Kidney (tissue), 14 donors: ENCODE data around the gene GRID1. TPM values are rescaled to one million over a fixed set of nuclear protein-coding genes. Genes with fewer than 3 reads are reported as not detected.

ENCODE experiments used
- DNase-seq, 5 donors: peaks; one replicate each; pipeline ENCODE4 v3.0.0-alpha.2; 2013 to 2020
- FAIRE-seq: peaks from 2 replicates; lab custom pipeline; 2012; peaks lifted over from hg19 to GRCh38; lab: Jason Lieb, UNC
- H3K27ac ChIP-seq, 2 donors: one replicate each; pipeline ENCODE4 v1.7.0; 2013; ENCODE audit warnings: low read depth in 2 of 2, low read length in 2 of 2, inconsistent platforms in 1 of 2
- H3K27me3 ChIP-seq: one replicate; pipeline ENCODE4 v1.7.1; 2013; ENCODE audit warnings: low read length, inconsistent platforms; ENCODE audit not compliant: control insufficient read depth, insufficient read depth
- H3K36me3 ChIP-seq, 3 donors: one replicate each; pipeline versions ENCODE4 v1.7.0 to v1.7.1; 2013; ENCODE audit warnings: low read length in 3 of 3, control low read depth in 1 of 3, inconsistent platforms in 1 of 3; ENCODE audit not compliant: insufficient read depth in 3 of 3, control insufficient read depth in 2 of 3
- H3K4me1 ChIP-seq, 3 donors: one replicate each; pipeline versions ENCODE4 v1.7.0 to v1.7.1; 2013; ENCODE audit warnings: low read length in 3 of 3, inconsistent platforms in 1 of 3, low read depth in 1 of 3; ENCODE audit not compliant: control insufficient read depth in 2 of 3, insufficient read depth in 2 of 3
- H3K4me3 ChIP-seq, 3 donors: one replicate each; pipeline versions ENCODE4 v1.7.0 to v1.8.1; 2013; ENCODE audit warnings: low read length in 3 of 3, control low read depth in 1 of 3, inconsistent platforms in 1 of 3
- H3K9ac ChIP-seq, 3 donors: one replicate each; pipeline versions ENCODE4 v1.7.0 to v1.7.1; 2013; ENCODE audit warnings: low read length in 3 of 3, control low read depth in 1 of 3, inconsistent platforms in 1 of 3
- H3K9me3 ChIP-seq, 3 donors: one replicate each; pipeline versions ENCODE4 v1.7.0 to v1.7.1; 2013; ENCODE audit warnings: low read length in 3 of 3, control low read depth in 1 of 3, inconsistent platforms in 1 of 3; ENCODE audit not compliant: control insufficient read depth in 2 of 3, insufficient read depth in 1 of 3
- intact Hi-C: fragments of 100-400 bp; cut with DNase I; formaldehyde crosslinking; loops from one replicate; pipeline ENCODE4 v1.11.1; 2022
- polyA plus RNA-seq: library from polyadenylated mRNA; stranded (reverse); fragments of 350-450 nt; fragmentation: Illumina TruSeq; extraction: RNeasy Lipid Tissue Mini Kit (QIAGEN cat#74804); gene quantifications from one replicate; pipeline ENCODE4 v1.2.3, GENCODE V29; 2014; ENCODE audit warnings: low read depth, low replicate concordance; ENCODE audit not compliant: insufficient read depth
- total RNA-seq: library from RNA; stranded (reverse); fragmentation: NEBNext Ultra II Directional; extraction: Animal tissue kit (Norgen Biotek cat#: 25700); gene quantifications from one replicate; pipeline ENCODE4 v1.2.1, GENCODE V29; 2021
- TF ChIP-seq, protein P1 (sequence below): IDR thresholded peaks from 3 replicates; pipeline ENCODE4 v1.5.1; 2012; ENCODE audit warnings: mild to moderate bottlenecking, moderate library complexity, borderline replicate concordance; ENCODE audit not compliant: insufficient read depth; ENCODE audit errors: extremely low read depth
- donor health status: control.
- donor health status: control.
- donor health status: control.
- donor health status: control.
- donor health status: control.
- donor health status: DM: yes; HTN: yes; CAD: no.
- donor health status: Normal renal cell carcinoma (clear cell type).

Gene GRID1
- total and polyA plus RNA-seq, 2 donors from 2014 or later = 0.37 to 1.4 TPM

DNA sequence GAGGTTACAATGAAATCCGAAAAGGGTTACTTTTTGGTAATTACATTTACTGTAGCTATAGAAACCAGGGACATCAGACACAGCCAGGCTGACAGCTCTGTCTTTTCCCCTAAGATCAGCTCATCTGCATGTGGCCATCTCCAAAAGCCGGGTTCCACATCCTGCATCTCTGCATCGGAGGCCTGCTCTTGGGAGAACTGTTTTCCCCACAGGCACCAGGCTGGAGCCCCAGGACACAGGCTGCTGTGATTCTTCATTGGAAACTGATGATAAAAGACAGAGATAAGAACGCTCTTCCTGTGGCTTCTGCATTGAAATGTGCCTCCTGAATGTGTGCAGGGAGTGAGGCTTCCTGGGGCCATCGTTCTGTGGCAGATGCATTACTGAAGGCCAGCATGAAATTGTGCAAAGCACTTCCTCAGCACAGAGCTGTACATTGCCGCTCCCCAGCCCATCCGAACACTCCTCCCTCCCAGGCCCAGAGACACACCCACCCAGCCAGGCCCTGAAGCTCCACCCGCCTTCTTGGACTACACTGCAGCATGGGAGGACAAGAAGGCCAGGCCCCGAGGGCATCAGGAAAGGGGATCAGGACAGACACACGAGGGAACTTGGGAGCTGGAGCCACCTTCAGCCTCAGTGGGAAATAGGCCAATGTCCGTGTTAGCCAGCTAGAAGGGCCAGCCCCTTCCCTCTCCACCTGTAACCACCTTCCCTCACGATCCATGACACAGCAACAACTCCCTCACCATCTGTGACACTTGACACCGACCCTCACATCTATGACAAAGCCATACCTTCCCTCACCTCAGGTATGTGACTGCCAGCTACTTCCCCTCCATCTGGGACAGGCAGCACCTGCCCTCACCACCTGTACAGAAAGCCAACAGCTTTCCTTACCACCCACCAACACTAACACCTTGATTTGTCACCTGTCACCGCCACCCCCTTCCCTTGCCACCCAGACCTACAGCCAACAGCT lies 113.2 kb downstream of the GRID1 start:
- peak in 2 of 5 donors; percentile 8 to 38 for DNase-seq
- Histone ChIP-seq H3K27me3 (no peaks in the 10 kb centered on the region), H3K9ac (no peak overlapping the region), H3K27ac (no peak overlapping the region), H3K4me3 (no peak overlapping the region), H3K36me3 (no peaks in the 10 kb centered on the region), H3K9me3 (no peaks in the 10 kb centered on the region), H3K4me1 (no peaks in the 10 kb centered on the region)
- no peak for FAIRE-seq
- TF ChIP-seq, protein P1, sequence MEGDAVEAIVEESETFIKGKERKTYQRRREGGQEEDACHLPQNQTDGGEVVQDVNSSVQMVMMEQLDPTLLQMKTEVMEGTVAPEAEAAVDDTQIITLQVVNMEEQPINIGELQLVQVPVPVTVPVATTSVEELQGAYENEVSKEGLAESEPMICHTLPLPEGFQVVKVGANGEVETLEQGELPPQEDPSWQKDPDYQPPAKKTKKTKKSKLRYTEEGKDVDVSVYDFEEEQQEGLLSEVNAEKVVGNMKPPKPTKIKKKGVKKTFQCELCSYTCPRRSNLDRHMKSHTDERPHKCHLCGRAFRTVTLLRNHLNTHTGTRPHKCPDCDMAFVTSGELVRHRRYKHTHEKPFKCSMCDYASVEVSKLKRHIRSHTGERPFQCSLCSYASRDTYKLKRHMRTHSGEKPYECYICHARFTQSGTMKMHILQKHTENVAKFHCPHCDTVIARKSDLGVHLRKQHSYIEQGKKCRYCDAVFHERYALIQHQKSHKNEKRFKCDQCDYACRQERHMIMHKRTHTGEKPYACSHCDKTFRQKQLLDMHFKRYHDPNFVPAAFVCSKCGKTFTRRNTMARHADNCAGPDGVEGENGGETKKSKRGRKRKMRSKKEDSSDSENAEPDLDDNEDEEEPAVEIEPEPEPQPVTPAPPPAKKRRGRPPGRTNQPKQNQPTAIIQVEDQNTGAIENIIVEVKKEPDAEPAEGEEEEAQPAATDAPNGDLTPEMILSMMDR = no peak
- intact Hi-C loops = no loop called here

DNA sequence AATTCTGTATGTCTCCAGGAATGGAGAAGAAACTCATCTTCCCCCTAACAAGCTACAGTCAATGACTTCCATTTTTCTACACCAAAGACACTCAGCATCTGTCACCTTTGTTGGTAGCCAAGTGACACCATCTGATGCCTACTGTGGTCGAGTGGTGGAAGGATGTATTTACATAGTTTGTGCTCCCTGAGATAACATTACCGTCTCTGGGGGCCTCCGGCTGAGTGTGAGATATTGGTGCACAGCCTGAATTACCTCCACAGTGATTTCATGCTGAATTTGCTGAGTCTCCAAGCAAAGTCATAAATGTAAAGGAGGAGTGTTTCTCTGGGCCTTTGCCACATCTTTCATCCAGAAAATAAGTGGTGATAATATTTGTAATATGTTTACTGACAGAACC lies 114.0 kb downstream of the GRID1 start:
- no peaks in the 10 kb centered on the region for H3K4me1 ChIP-seq
- peak in 2 of 5 donors; percentile 0 to 13 for DNase-seq
- TF ChIP-seq, protein P1 = no peak
- no peaks in the 10 kb centered on the region for H3K9me3 ChIP-seq
- H3K36me3 ChIP-seq = no peaks in the 10 kb centered on the region
- intact Hi-C loops = no loop called here
- no peak overlapping the region for H3K27ac ChIP-seq
- no peak for FAIRE-seq
- no peaks in the 10 kb centered on the region for H3K27me3 ChIP-seq
- no peak overlapping the region for H3K4me3 ChIP-seq
- H3K9ac ChIP-seq = no peak overlapping the region

DNA sequence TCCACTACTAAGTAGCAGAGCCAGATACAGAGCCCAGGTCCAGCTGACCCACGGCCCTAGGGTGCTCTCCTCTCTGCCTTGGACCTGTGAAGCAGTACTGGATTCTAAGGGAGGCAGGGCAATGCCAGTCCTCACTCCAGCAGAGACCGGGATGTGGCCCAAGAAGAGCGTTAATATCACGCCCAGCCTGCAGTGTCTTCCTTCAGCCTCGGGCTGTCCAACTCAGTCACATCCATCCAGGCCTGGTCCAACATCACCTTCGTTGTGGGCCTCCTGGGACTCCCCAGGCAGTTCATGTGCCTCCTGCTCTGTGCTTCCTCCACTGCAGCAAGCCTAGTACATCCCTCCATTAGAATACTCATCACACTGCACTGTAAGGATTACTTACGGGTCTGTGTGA lies 114.5 kb downstream of the GRID1 start:
- intact Hi-C loops = no loop called here
- DNase-seq = peak in 2 of 5 donors; percentile 1 to 22
- Histone ChIP-seq H3K9ac (no peak overlapping the region), H3K4me3 (no peak overlapping the region), H3K27ac (no peak overlapping the region), H3K27me3 (no peaks in the 10 kb centered on the region), H3K36me3 (no peaks in the 10 kb centered on the region), H3K9me3 (no peaks in the 10 kb centered on the region), H3K4me1 (no peaks in the 10 kb centered on the region)
- FAIRE-seq = no peak
- TF ChIP-seq, protein P1 = no peak
